Cardiac fibroblast (primary cell): ENCODE results near the gene RSU1.
A peak's percentile ranks its signal among the peaks of the same experiment; 100 is the strongest.

Source experiments
- DNase-seq, 2 donors: peaks; one replicate each; pipeline versions ENCODE4 v3.0.0 to v3.0.0-alpha.2; 2010; ENCODE audit warnings: low read depth in 2 of 2
- H3K4me3 ChIP-seq, 2 donors: replicated peaks in 1 of 2; 1 replicate in 1 of 2; 2 replicates in 1 of 2; pipeline ENCODE4 v1.5.1; 2011; ENCODE audit warnings: low read depth in 2 of 2, low read length in 2 of 2, mild to moderate bottlenecking in 2 of 2, moderate library complexity in 1 of 2
- CTCF ChIP-seq: IDR thresholded peaks from one replicate; pipeline ENCODE4 v1.5.1; 2011; ENCODE audit warnings: low read depth, mild to moderate bottlenecking, low read length, inconsistent platforms

The RSU1 gene

DNA sequence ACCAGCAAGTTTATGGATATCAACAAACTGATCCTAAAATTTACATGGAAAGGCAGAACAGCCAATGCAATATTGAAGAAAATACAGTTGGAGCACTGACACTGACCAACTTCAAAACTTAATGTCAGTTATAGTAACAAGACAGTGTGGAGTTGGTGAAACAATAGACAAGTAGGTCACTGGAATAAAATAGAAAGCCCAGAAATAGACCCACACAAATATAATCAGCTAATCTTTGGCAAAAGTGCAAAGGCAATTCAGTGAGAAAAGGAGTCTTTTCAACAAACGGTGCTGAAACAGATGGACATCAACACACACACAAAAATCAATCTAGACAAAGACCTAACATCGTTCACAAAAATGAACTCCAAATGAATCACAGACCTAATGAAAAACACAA is 13.8 kb downstream of the RSU1 start:
- H3K4me3 ChIP-seq, result no peak overlapping the region
- no peak for TF ChIP-seq CTCF
- DNase-seq, result no peak

DNA sequence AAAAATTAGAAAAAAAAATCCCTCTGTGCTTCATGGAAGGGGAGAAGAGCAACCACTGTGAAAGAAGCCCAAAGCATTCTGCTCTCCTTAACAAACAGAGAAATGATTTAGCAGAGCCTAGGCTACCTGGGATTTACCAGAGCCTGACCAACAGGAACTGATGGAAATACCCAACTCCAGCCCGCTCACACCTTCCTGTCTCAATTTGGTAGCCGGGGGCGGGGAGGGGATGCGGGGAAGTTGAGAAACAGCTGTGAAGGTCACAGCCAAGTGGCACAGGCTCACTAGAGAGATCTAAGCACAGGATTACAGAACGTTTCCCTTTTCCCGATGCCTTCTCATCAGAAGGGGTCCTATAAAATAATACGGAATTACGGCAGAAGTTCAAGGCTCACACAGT is 17.6 kb downstream of the RSU1 start:
- no peak overlapping the region for H3K4me3 ChIP-seq
- DNase-seq, result no peak
- no peak for TF ChIP-seq CTCF

DNA sequence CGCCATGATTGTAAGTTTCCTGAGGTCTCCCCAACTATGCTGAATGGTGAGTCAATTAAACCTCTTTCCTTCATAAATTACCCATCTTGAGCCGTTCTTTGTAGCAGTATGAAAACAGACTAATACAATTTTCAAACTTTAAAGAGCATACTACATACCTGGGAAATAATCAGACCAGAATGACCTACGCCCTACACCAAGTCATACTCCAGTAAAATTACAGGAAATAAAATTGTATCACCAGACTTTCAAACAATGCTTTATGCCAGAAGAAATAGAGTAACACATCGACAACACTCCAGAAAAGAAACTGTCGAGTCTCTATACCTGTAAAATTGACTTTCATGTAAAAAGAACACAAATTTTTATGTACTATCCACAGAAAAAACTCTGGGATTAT is 18.7 kb downstream of the RSU1 start:
- TF ChIP-seq CTCF, result no peak
- DNase-seq, result no peak
- H3K4me3 ChIP-seq, result no peak overlapping the region

GRCh38 chr10:16795410-16796073 is 21.7 kb downstream of the RSU1 start:
- TF ChIP-seq CTCF, result no peak
- DNase-seq, result no peak
- H3K4me3 ChIP-seq, result no peak overlapping the region

DNA sequence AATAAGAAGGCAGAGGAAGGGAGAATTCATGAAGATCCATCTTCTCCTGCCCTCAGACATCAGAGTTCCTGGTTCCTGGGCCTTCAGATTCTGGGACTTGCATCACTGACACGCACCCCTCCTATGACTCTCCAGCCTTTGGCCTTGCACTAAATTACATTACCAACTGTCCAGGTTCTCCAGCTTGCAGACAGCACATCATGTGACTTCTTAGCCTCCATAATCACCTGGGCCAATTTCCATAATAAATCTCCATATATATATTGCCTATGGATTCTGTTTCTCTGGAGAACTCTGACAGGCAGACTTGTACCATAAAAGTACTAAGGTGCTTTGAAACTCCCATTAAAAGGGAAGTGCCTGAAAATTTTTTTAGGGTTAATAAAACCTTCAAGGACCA is 23.2 kb downstream of the RSU1 start:
- TF ChIP-seq CTCF, result no peak
- H3K4me3 ChIP-seq, result no peak overlapping the region

GRCh38 chr10:16792675-16793074 is 24.5 kb downstream of the RSU1 start:
- TF ChIP-seq CTCF, result no peak
- no peak overlapping the region for H3K4me3 ChIP-seq
- peak; percentile 7 to 66 for DNase-seq

More for the DNA sequence above, 23.2 kb downstream of the RSU1 start:
- no peak for DNase-seq

DNA sequence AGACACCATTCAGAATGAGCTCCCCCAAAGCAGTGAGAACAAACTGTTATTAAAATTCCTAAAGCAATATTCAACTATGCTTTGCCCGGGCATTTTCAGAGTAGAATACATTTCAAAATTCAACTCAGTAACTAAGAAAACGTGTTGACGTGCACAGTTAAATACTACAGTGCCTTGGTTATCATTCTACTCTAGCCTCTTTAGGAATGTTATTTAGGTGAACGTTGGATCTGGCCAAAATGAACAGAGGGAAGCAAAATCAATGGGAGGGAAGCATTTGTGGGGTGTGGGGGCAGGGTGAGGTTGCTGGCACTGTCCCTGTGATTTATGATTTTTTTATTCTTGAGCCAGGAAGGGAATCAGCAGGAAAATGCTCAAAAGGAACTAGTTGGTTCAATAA is 27.5 kb downstream of the RSU1 start:
- no peak for TF ChIP-seq CTCF
- H3K4me3 ChIP-seq, result no peak overlapping the region
- DNase-seq, result no peak
